ENCODE data around the gene TTBK2. TPM values are rescaled to one million over a fixed set of nuclear protein-coding genes. Genes with fewer than 3 reads are reported as not detected.

TTBK2 gene
- total and polyA plus RNA-seq, 10 donors = 1.4 to 27.8 (median 19.5) TPM

DNA sequence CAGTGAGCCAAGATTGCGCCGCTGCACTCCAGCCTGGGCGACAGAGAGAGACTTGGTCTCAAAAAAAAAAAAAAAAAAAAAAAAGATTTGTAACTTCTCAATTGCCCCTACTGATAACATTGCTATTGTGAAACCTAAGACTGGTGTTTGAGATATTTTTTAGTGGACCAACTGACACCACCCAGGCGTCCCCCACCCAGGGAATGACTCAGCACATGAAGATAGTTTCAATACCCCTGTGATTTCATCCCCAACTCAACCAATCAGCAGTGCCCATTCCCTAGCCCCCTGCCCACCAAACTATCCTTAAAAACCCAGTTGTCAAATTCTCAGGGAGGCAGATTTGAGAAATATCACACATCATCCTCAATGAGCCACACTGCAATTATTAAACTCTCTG is 76.9 kb downstream of the TTBK2 start:
- Histone ChIP-seq H3K4me1 (no peaks in the 10 kb centered on the region), H3K36me3 (peaks cover 0 to 34% (median 3%) of the 10 kb centered on the region in 6 donors), H3K27ac (no peak overlapping the region), H3K27me3 (replicated peaks in 1 of 7) (no peaks in the 10 kb centered on the region), H3K9me3 (peaks cover 0 to 14% (median 8%) of the 10 kb centered on the region in 8 donors), H3K4me3 (no peak overlapping the region)
- intact Hi-C loops (cut with DNase I; ENCODE audit: low total_unique reads) = no loop called here
- 91 to 98% (median 96%) methylated on average over 4 of the region's 4 CpGs for WGBS, 5 donors
- no peak for TF ChIP-seq POLR2AphosphoS5 (IDR thresholded peaks at IDR 0.05)
- TF ChIP-seq POLR2A (IDR thresholded peaks at IDR 0.05) = no peak
- TF ChIP-seq CTCF (IDR thresholded peaks at IDR 0.05 in 8 of 11, conservative IDR thresholded peaks at IDR 0.05 in 3 of 11) = no peak
- DNase-seq = no peak

- Histone ChIP-seq H3K36me3 (peaks cover 0 to 35% (median 3%) of the 10 kb centered on the region in 6 donors), H3K27me3 (replicated peaks in 1 of 7) (no peaks in the 10 kb centered on the region), H3K4me1 (no peaks in the 10 kb centered on the region), H3K27ac (no peak overlapping the region), H3K4me3 (no peak overlapping the region), H3K9me3 (no peaks in the 10 kb centered on the region)
- intact Hi-C loops (cut with DNase I; ENCODE audit: low total_unique reads) = no loop called here
- WGBS, 5 donors = 96 to 100% (median 97%) methylated on average over 1 of the region's 1 CpG
- no peak for DNase-seq
- TF ChIP-seq POLR2A (IDR thresholded peaks at IDR 0.05) (no peak), CTCF (IDR thresholded peaks at IDR 0.05 in 8 of 11, conservative IDR thresholded peaks at IDR 0.05 in 3 of 11) (no peak), POLR2AphosphoS5 (IDR thresholded peaks at IDR 0.05) (no peak)
Measured at GRCh38 chr15:42836251-42836650, 84.3 kb downstream of the TTBK2 start.

GRCh38 chr15:42832576-42832975 is 88.0 kb downstream of the TTBK2 start:
- intact Hi-C loops (cut with DNase I; ENCODE audit: low total_unique reads) = no loop called here
- Histone ChIP-seq H3K36me3 (peaks cover 0 to 31% (median 2%) of the 10 kb centered on the region in 6 donors), H3K27me3 (replicated peaks in 1 of 7) (no peaks in the 10 kb centered on the region), H3K4me3 (no peak overlapping the region), H3K4me1 (no peaks in the 10 kb centered on the region), H3K9me3 (no peaks in the 10 kb centered on the region), H3K27ac (no peak overlapping the region)
- 94 to 100% (median 96%) methylated on average over 5 of the region's 5 CpGs for WGBS, 5 donors
- no peak for DNase-seq
- TF ChIP-seq POLR2AphosphoS5 (IDR thresholded peaks at IDR 0.05) = no peak
- TF ChIP-seq CTCF (IDR thresholded peaks at IDR 0.05 in 8 of 11, conservative IDR thresholded peaks at IDR 0.05 in 3 of 11) = no peak
- TF ChIP-seq POLR2A (IDR thresholded peaks at IDR 0.05) = no peak

GRCh38 chr15:42826251-42826890 is 94.2 kb downstream of the TTBK2 start:
- no peak for TF ChIP-seq POLR2AphosphoS5 (IDR thresholded peaks at IDR 0.05)
- TF ChIP-seq POLR2A (IDR thresholded peaks at IDR 0.05) = no peak
- TF ChIP-seq CTCF (IDR thresholded peaks at IDR 0.05 in 8 of 11, conservative IDR thresholded peaks at IDR 0.05 in 3 of 11) = no peak
- Histone ChIP-seq H3K27me3 (replicated peaks in 1 of 7) (no peaks in the 10 kb centered on the region), H3K4me1 (no peaks in the 10 kb centered on the region), H3K4me3 (no peak overlapping the region), H3K9me3 (peaks cover 0 to 3% (median 0%) of the 10 kb centered on the region in 8 donors), H3K36me3 (peaks cover 0 to 68% (median 8%) of the 10 kb centered on the region in 6 donors), H3K27ac (no peak overlapping the region)
- DNase-seq = no peak
- intact Hi-C loops (cut with DNase I; ENCODE audit: low total_unique reads) = no loop called here
- 85 to 98% (median 92%) methylated on average over 4 of the region's 4 CpGs for WGBS, 5 donors
